H1 (cell line): Measurements from ENCODE around the gene RNGTT. TPM values are rescaled to one million over a fixed set of nuclear protein-coding genes. Genes with fewer than 3 reads are reported as not detected.

ENCODE experiments used
- CHD1 ChIP-seq: IDR thresholded peaks from 2 replicates; pipeline ENCODE4 v1.6.1; 2012; ENCODE audit warnings: low read depth, low read length, improper control_type of control experiment
- CHD7 ChIP-seq: fragments of 300-600 bp; sonication (generic); IDR thresholded peaks from 2 replicates; pipeline ENCODE4 v1.7.1; 2012; ENCODE audit warnings: low read length, moderate library complexity, mild to moderate bottlenecking, inconsistent platforms; ENCODE audit not compliant: insufficient replicate concordance
- CTBP2 ChIP-seq: IDR thresholded peaks from 2 replicates; pipeline ENCODE4 v1.7.0; 2011; ENCODE audit warnings: borderline replicate concordance, mild to moderate bottlenecking, moderate library complexity, mixed read lengths, low read length; ENCODE audit not compliant: insufficient read depth, insufficient read length
- KDM5A ChIP-seq: fragments of 200-600 bp; IDR thresholded peaks from 2 replicates; pipeline ENCODE4 v1.7.1; 2012; ENCODE audit warnings: mild to moderate bottlenecking, low read length, inconsistent platforms, mixed read lengths
- NRF1 ChIP-seq: IDR thresholded peaks from 2 replicates; pipeline ENCODE4 v1.6.1; 2011; ENCODE audit warnings: mild to moderate bottlenecking, low read depth, low read length, improper control_type of control experiment
- TAF7 ChIP-seq: optimal IDR thresholded peaks from 2 replicates; pipeline ENCODE3; 2011; ENCODE audit warnings: low read depth, mild to moderate bottlenecking, inconsistent platforms, low read length, moderate library complexity, borderline replicate concordance
- TCF12 ChIP-seq: IDR thresholded peaks from 2 replicates; pipeline ENCODE4 v1.6.1; 2011; ENCODE audit warnings: low read depth, mild to moderate bottlenecking, low read length
- polyA plus RNA-seq, 7 experiments: library from polyadenylated mRNA; depleted of rRNA in 3 of 7; stranded (reverse) in 5 of 7; unstranded in 2 of 7; fragments of >200 nt in 5 of 7; fragments of 200-250 nt in 2 of 7; gene quantifications; 1 replicate in 5 of 7; 2 replicates in 1 of 7; 4 replicates in 1 of 7; pipeline versions ENCODE4 v1.2.1 to v1.2.3, GENCODE V29; 2011 to 2013; ENCODE audit warnings: missing spikeins in 2 of 7, mixed read lengths in 2 of 7
- total RNA-seq: library from RNA; stranded (reverse); fragmentation: NEBNext Ultra II Directional; extraction: Animal tissue kit (Norgen Biotek cat#: 25700); gene quantifications from 2 replicates; pipeline ENCODE4 v1.2.1, GENCODE V29; 2021

RNGTT gene
- total and polyA plus RNA-seq, 2 of the 8 experiments (the other 6 are each of a cell fraction or from before 2014, with no cell fraction given) = 3.6 to 21.2 TPM

- TF ChIP-seq CTBP2 (no peak), KDM5A (no peak), CHD1 (no peak), CHD7 (no peak), TAF7 (no peak), NRF1 (no peak), TCF12 (no peak)
Measured at GRCh38 chr6:88945415-88946008, 17.9 kb downstream of the RNGTT start (continued).
